Mesenchymal stem cell (in vitro differentiated cells and primary cell): Measurements from ENCODE around the gene ADCK2.
"Not testable (repeated sequence)": the region's sequence is repeated elsewhere in the genome, so short reads cannot be mapped to it uniquely, and the experiment has no call there.

ENCODE experiments used
- DNase-seq: peaks from one replicate; pipeline ENCODE4 v3.0.0-alpha.2; 2013
- H2AFZ ChIP-seq: one replicate; pipeline ENCODE4 v1.6.1; 2013; ENCODE audit warnings: low read depth, mild to moderate bottlenecking, control low read depth, inconsistent platforms, low read length, moderate library complexity
- H2AK5ac ChIP-seq: 2 replicates; pipeline ENCODE4 v1.6.1; 2013; ENCODE audit warnings: low read length, moderate library complexity, mild to moderate bottlenecking, inconsistent platforms; ENCODE audit not compliant: severe bottlenecking
- H2BK120ac ChIP-seq: one replicate; pipeline ENCODE4 v1.6.1; 2013; ENCODE audit warnings: low read depth, mild to moderate bottlenecking, inconsistent platforms, low read length, moderate library complexity
- H2BK12ac ChIP-seq, 2 experiments: one replicate each; pipeline ENCODE4 v1.6.1; 2013; ENCODE audit warnings: inconsistent platforms in 2 of 2, low read length in 2 of 2, mild to moderate bottlenecking in 2 of 2, moderate library complexity in 2 of 2, control low read depth in 1 of 2
- H2BK15ac ChIP-seq: one replicate; pipeline ENCODE4 v1.6.1; 2013; ENCODE audit warnings: mild to moderate bottlenecking, low read depth, inconsistent platforms; ENCODE audit not compliant: poor library complexity, severe bottlenecking
- H2BK5ac ChIP-seq: 2 replicates; pipeline ENCODE4 v1.6.1; 2013; ENCODE audit warnings: low read depth, mild to moderate bottlenecking, low read length, control low read depth, inconsistent platforms; ENCODE audit not compliant: poor library complexity, severe bottlenecking
- H3K14ac ChIP-seq, 2 experiments: one replicate each; pipeline ENCODE4 v1.6.1; 2013; ENCODE audit warnings: inconsistent platforms in 2 of 2, low read length in 2 of 2, control low read depth in 1 of 2, mild to moderate bottlenecking in 1 of 2, moderate library complexity in 1 of 2
- H3K18ac ChIP-seq, 2 experiments: one replicate each; pipeline ENCODE4 v1.6.1; 2013; ENCODE audit warnings: inconsistent platforms in 2 of 2, low read length in 2 of 2, control low read depth in 1 of 2, low read depth in 1 of 2, mild to moderate bottlenecking in 1 of 2
- H3K23ac ChIP-seq, 2 experiments: one replicate each; pipeline ENCODE4 v1.6.1; 2013; ENCODE audit warnings: inconsistent platforms in 2 of 2, low read length in 2 of 2, mild to moderate bottlenecking in 2 of 2, moderate library complexity in 2 of 2, control low read depth in 1 of 2
- H3K27ac ChIP-seq: 2 replicates; pipeline ENCODE4 v1.5.1; 2013; ENCODE audit warnings: mild to moderate bottlenecking, moderate library complexity, low read length, control low read depth, inconsistent platforms; ENCODE audit not compliant: poor library complexity, severe bottlenecking
- H3K27me3 ChIP-seq, 2 experiments: 2 replicates each; pipeline versions ENCODE4 v1.6.1 to v1.7.0; 2013; ENCODE audit warnings: low read length in 2 of 2, mild to moderate bottlenecking in 2 of 2, moderate library complexity in 2 of 2, control low read depth in 1 of 2, inconsistent platforms in 1 of 2; ENCODE audit not compliant: control insufficient read depth in 1 of 2, insufficient read depth in 1 of 2
- H3K36me3 ChIP-seq, 2 experiments: 2 replicates each; pipeline versions ENCODE4 v1.6.1 to v1.7.0; 2013; ENCODE audit warnings: low read length in 2 of 2, control low read depth in 1 of 2, inconsistent platforms in 1 of 2, low read depth in 1 of 2, mild to moderate bottlenecking in 1 of 2; ENCODE audit not compliant: insufficient read depth in 2 of 2, control insufficient read depth in 1 of 2
- H3K4ac ChIP-seq, 2 experiments: one replicate each; pipeline ENCODE4 v1.6.1; 2013; ENCODE audit warnings: inconsistent platforms in 2 of 2, low read length in 2 of 2, mild to moderate bottlenecking in 2 of 2, moderate library complexity in 2 of 2, control low read depth in 1 of 2, low read depth in 1 of 2
- H3K4me1 ChIP-seq: 2 replicates; pipeline ENCODE4 v1.6.1; 2013; ENCODE audit warnings: low read depth, low read length, control low read depth; ENCODE audit not compliant: control insufficient read depth, insufficient read depth
- H3K4me2 ChIP-seq: 2 replicates; pipeline ENCODE4 v1.6.1; 2013; ENCODE audit warnings: low read length, mild to moderate bottlenecking, inconsistent platforms; ENCODE audit not compliant: poor library complexity, severe bottlenecking
- H3K4me3 ChIP-seq, 2 experiments: 2 replicates each; pipeline versions ENCODE4 v1.5.1 to v1.7.0; 2013; ENCODE audit warnings: low read length in 2 of 2, mild to moderate bottlenecking in 2 of 2, control low read depth in 1 of 2, low read depth in 1 of 2; ENCODE audit not compliant: insufficient read depth in 1 of 2
- H3K79me1 ChIP-seq: replicated peaks from 2 replicates; pipeline ENCODE4 v1.6.1; 2013; ENCODE audit warnings: mild to moderate bottlenecking, control low read depth, low read length, inconsistent platforms; ENCODE audit not compliant: poor library complexity, severe bottlenecking
- H3K9ac ChIP-seq: 2 replicates; pipeline ENCODE4 v1.7.0; 2013; ENCODE audit warnings: mild to moderate bottlenecking, low read length, moderate library complexity
- H3K9me3 ChIP-seq: 2 replicates; pipeline ENCODE4 v1.7.0; 2013; ENCODE audit warnings: mild to moderate bottlenecking, low read length; ENCODE audit not compliant: control insufficient read depth
- H4K8ac ChIP-seq: one replicate; pipeline ENCODE4 v1.6.1; 2013; ENCODE audit warnings: inconsistent platforms, mild to moderate bottlenecking, low read length, moderate library complexity
- H4K91ac ChIP-seq: one replicate; pipeline ENCODE4 v1.6.1; 2013; ENCODE audit warnings: mild to moderate bottlenecking, low read length, inconsistent platforms
- WGBS: methylation state at CpG from one replicate; pipeline ENCODE4 v1.1.7; 2013; ENCODE audit warnings: mixed read lengths; 5-methylcytosine and 5-hydroxymethylcytosine counted together

Gene ADCK2

GRCh38 chr7:140643416-140643815, 29.3 kb upstream of the ADCK2 start:
- Histone ChIP-seq H3K4me2 (no peak overlapping the region), H4K91ac (no peak overlapping the region), H4K8ac (no peak overlapping the region), H2BK120ac (no peak overlapping the region), H2BK12ac (peak overlapping the region in 1 of 2 experiments; percentile 7), H3K9me3 (no peaks in the 10 kb centered on the region), H3K4ac (no peak overlapping the region), H3K23ac (no peak overlapping the region), H3K18ac (no peak overlapping the region), H3K27ac (no peak overlapping the region), H3K4me3 (no peak overlapping the region), H2BK5ac (no peak overlapping the region), H3K4me1 (peaks cover 25% of the 10 kb centered on the region), H2AK5ac (peak overlapping the region; percentile 84), H3K9ac (no peak overlapping the region), H3K79me1 (peaks cover 15% of the 10 kb centered on the region), H3K27me3 (no peaks in the 10 kb centered on the region), H3K14ac (no peak overlapping the region), H2AFZ (no peak overlapping the region), H2BK15ac (no peak overlapping the region), H3K36me3 (peaks cover 0 to 9% of the 10 kb centered on the region in 2 experiments)
- no peak for DNase-seq
- 82% methylated on average over 2 of the region's 5 CpGs for WGBS

DNA sequence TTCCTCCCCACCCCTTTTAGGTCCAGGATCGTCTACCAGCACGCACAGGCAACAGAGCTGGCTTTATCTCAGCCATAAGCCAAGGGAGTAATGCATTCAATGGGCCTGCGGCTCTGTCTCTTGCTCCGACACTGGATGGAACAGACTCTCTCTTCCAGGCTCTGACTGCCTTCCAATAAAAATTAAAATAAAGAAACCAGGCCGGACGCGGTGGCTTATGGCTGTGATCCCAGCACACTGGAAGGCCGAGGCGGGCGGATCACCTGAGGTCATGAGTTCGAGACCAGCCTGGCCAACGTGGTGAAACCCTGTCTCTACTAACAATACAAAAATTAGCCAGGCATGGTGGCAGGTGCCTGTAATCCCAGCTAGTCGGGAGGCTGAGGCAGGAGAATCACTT, 28.0 kb upstream of the ADCK2 start:
- H3K9me3 ChIP-seq, H3K9ac ChIP-seq, H2BK15ac ChIP-seq, H4K8ac ChIP-seq, H3K27me3 ChIP-seq, H3K4me2 ChIP-seq, DNase-seq, H3K36me3 ChIP-seq, H3K4me3 ChIP-seq, H3K14ac ChIP-seq, H2BK120ac ChIP-seq, H3K18ac ChIP-seq, H2BK5ac ChIP-seq, H2AFZ ChIP-seq, H4K91ac ChIP-seq, H2BK12ac ChIP-seq, H3K23ac ChIP-seq, H3K4ac ChIP-seq, H3K27ac ChIP-seq, H2AK5ac ChIP-seq: not testable (repeated sequence)
- Histone ChIP-seq H3K79me1 (peaks cover 15% of the 10 kb centered on the region), H3K4me1 (peaks cover 22% of the 10 kb centered on the region)
- WGBS, result 97% methylated on average over 12 of the region's 13 CpGs

GRCh38 chr7:140645166-140645900, 27.4 kb upstream of the ADCK2 start:
- no peak overlapping the region for H3K4me3 ChIP-seq
- H3K18ac ChIP-seq, result no peak overlapping the region
- no peak overlapping the region for H3K14ac ChIP-seq
- no peak overlapping the region for H3K27ac ChIP-seq
- no peak overlapping the region for H2BK5ac ChIP-seq
- H3K27me3 ChIP-seq, result no peaks in the 10 kb centered on the region
- peaks cover 15% of the 10 kb centered on the region for H3K79me1 ChIP-seq
- no peak overlapping the region for H4K91ac ChIP-seq
- peaks cover 25% of the 10 kb centered on the region for H3K4me1 ChIP-seq
- no peak overlapping the region for H3K9ac ChIP-seq
- no peak overlapping the region for H2AK5ac ChIP-seq
- H2BK120ac ChIP-seq, result no peak overlapping the region
- no peak overlapping the region for H2AFZ ChIP-seq
- no peaks in the 10 kb centered on the region for H3K9me3 ChIP-seq
- DNase-seq, result no peak
- no peak overlapping the region for H3K23ac ChIP-seq
- H3K4me2 ChIP-seq, result no peak overlapping the region
- H3K4ac ChIP-seq, result no peak overlapping the region
- no peak overlapping the region for H4K8ac ChIP-seq
- no peak overlapping the region for H2BK15ac ChIP-seq
- WGBS, result 88% methylated on average over 8 of the region's 8 CpGs
- peaks cover 0 to 9% of the 10 kb centered on the region in 2 experiments for H3K36me3 ChIP-seq
- no peak overlapping the region for H2BK12ac ChIP-seq

DNA sequence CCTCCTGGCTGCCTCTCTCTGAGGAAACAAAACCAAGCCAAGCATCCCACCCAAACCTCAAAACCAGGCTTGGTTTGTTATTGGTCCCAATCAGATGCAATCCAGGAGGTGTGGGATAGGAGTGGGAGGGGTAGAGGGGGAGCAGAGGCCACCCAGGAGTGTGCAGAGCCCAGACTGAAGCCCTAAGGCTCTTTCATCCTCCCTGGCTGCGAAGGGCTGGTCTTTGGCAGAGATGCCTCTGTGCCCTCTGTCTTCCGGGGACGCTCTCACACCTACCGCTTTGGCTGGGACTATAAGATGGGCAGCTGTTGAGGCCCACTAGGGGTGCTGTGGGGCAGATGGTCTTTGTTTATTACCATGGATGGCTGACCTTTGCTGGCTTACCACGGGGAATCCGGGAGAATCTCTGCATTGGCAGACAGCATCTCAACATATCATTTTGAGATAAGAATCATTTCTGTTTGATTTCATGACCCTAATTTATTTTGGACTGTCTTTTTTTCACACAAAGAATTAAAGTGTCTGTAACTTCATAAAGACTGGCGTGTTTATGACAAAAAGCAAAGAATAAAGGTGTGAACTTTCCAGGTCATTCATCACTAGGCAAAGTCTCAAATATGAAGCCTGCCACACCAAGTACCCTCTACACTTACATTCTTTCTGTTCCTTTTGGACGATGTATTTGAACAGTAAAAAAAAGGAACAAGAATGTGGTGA, 25.7 kb upstream of the ADCK2 start:
- no peak overlapping the region for H4K91ac ChIP-seq
- no peaks in the 10 kb centered on the region for H3K9me3 ChIP-seq
- H2BK12ac ChIP-seq, result no peak overlapping the region
- H3K79me1 ChIP-seq, result peaks cover 15% of the 10 kb centered on the region
- peaks cover 0 to 9% of the 10 kb centered on the region in 2 experiments for H3K36me3 ChIP-seq
- no peak overlapping the region for H3K9ac ChIP-seq
- no peak overlapping the region for H2BK120ac ChIP-seq
- H3K4me1 ChIP-seq, result peaks cover 23% of the 10 kb centered on the region
- H3K18ac ChIP-seq, result no peak overlapping the region
- H3K27ac ChIP-seq, result no peak overlapping the region
- H3K23ac ChIP-seq, result no peak overlapping the region
- H3K27me3 ChIP-seq, result no peaks in the 10 kb centered on the region
- 48% methylated on average over 6 of the region's 8 CpGs for WGBS
- no peak overlapping the region for H3K4ac ChIP-seq
- H3K14ac ChIP-seq, result no peak overlapping the region
- peak overlapping the region; percentile 87 for H2AK5ac ChIP-seq
- H3K4me2 ChIP-seq, result no peak overlapping the region
- peak; percentile 58 for DNase-seq
- no peak overlapping the region for H2BK15ac ChIP-seq
- no peak overlapping the region for H4K8ac ChIP-seq
- no peak overlapping the region for H2AFZ ChIP-seq
- no peak overlapping the region for H3K4me3 ChIP-seq
- no peak overlapping the region for H2BK5ac ChIP-seq
